A549 (cell line): Measurements from ENCODE around the gene TEX35. TPM values are rescaled to one million over a fixed set of nuclear protein-coding genes. Genes with fewer than 3 reads are reported as not detected.

Experiments used
- ATAC-seq, 2 experiments: fragments of 200-7000 bp in 1 of 2; fragments of >200 bp in 1 of 2; cut with Nextera tagmentation in 1 of 2; cut with Tn5 transposase in 1 of 2; 3 replicates each; pipeline versions ENCODE4 v1.8.0 to v1.9.1; 2018 to 2020; ENCODE audit warnings: mild to moderate bottlenecking in 1 of 2, moderate library complexity in 1 of 2
- CTCF ChIA-PET: fragments of 300-600 bp; sonication (Branson Sonifier 250); formaldehyde crosslinking; extraction: SDS; loops from one replicate; lab custom pipeline; 2021; ENCODE audit warnings: antibody characterized with exemption, inconsistent platforms; lab: Yijun Ruan, JAX
- POLR2A ChIA-PET: fragments of 350-600 bp; formaldehyde crosslinking; extraction: SDS; loops from one replicate; lab custom pipeline; 2021; ENCODE audit warnings: antibody characterized with exemption, inconsistent platforms; lab: Yijun Ruan, JAX
- DNase-seq, 2 experiments: peaks; one replicate each; pipeline versions ENCODE4 v3.0.0 to v3.0.0-alpha.2; 2011 to 2016; ENCODE audit warnings: low read depth in 1 of 2, low spot score in 1 of 2
- FAIRE-seq: peaks from 2 replicates; lab custom pipeline; 2011; peaks lifted over from hg19 to GRCh38; lab: Jason Lieb, UNC
- H3K27ac ChIP-seq, 2 experiments: fragments of >200 bp; sonication (Bioruptor Twin); formaldehyde crosslinking; 3 replicates each; pipeline ENCODE4 v1.5.1; 2016 to 2017
- H3K4me1 ChIP-seq: fragments of >200 bp; sonication (Bioruptor Twin); formaldehyde crosslinking; 3 replicates; pipeline ENCODE4 v1.6.1; 2016
- H3K4me2 ChIP-seq: fragments of >200 bp; sonication (Bioruptor Twin); formaldehyde crosslinking; 3 replicates; pipeline ENCODE4 v1.6.1; 2016
- H3K4me3 ChIP-seq: fragments of >200 bp; sonication (Bioruptor Twin); formaldehyde crosslinking; 3 replicates; pipeline ENCODE4 v1.5.1; 2016
- H3K9me3 ChIP-seq: fragments of >200 bp; sonication (Bioruptor Twin); formaldehyde crosslinking; 3 replicates; pipeline ENCODE4 v1.6.1; 2016
- CTCF ChIP-seq: fragments of >200 bp; sonication (Bioruptor Twin); formaldehyde crosslinking; IDR thresholded peaks from 3 replicates; pipeline ENCODE4 v1.5.1; 2016
- EHF ChIP-seq: fragments of 250-450 bp; sonication (Bioruptor Pico); IDR thresholded peaks from 2 replicates; pipeline ENCODE4 v1.5.0; 2020; ENCODE audit warnings: mild to moderate bottlenecking
- EHMT2 ChIP-seq: fragments of 200-600 bp; sonication (generic); IDR thresholded peaks from 2 replicates; pipeline ENCODE4 v1.6.1; 2016; ENCODE audit warnings: antibody characterized with exemption, low read depth, mild to moderate bottlenecking, moderate library complexity
- ESRRA ChIP-seq: fragments of 150-350 bp; IDR thresholded peaks from 2 replicates; pipeline ENCODE4 v1.6.1; 2014; ENCODE audit warnings: mild to moderate bottlenecking, low read length, borderline replicate concordance
- HDAC2 ChIP-seq: fragments of 200-600 bp; sonication (generic); IDR thresholded peaks from 2 replicates; pipeline ENCODE4 v1.6.1; 2016
- HEYL ChIP-seq: fragments of 250-450 bp; sonication (Bioruptor Pico); IDR thresholded peaks from 2 replicates; pipeline ENCODE4 v1.8.0; 2021; ENCODE audit warnings: mild to moderate bottlenecking, moderate library complexity
- HMGXB4 ChIP-seq: fragments of 250-450 bp; sonication (Bioruptor Pico); IDR thresholded peaks from 2 replicates; pipeline ENCODE4 v1.5.0; 2021; ENCODE audit warnings: mild to moderate bottlenecking, moderate library complexity, borderline replicate concordance
- HOXA7 ChIP-seq: fragments of 250-450 bp; sonication (Bioruptor Pico); IDR thresholded peaks from 2 replicates; pipeline ENCODE4 v1.5.0; 2020; ENCODE audit warnings: mild to moderate bottlenecking, moderate library complexity
- HOXB13 ChIP-seq: fragments of 250-450 bp; sonication (Bioruptor Pico); IDR thresholded peaks from 2 replicates; pipeline ENCODE4 v1.5.0; 2020; ENCODE audit warnings: low read depth, mild to moderate bottlenecking, moderate library complexity
- HOXB5 ChIP-seq: fragments of 250-450 bp; sonication (Bioruptor Pico); IDR thresholded peaks from 2 replicates; pipeline ENCODE4 v1.5.0; 2020; ENCODE audit warnings: mild to moderate bottlenecking, moderate library complexity
- JUNB ChIP-seq: fragments of >200 bp; sonication (Bioruptor Twin); formaldehyde crosslinking; IDR thresholded peaks from 2 replicates; pipeline ENCODE4 v1.6.1; 2016
- KDM1A ChIP-seq: fragments of 200-600 bp; sonication (generic); IDR thresholded peaks from 2 replicates; pipeline ENCODE4 v1.6.1; 2016; ENCODE audit warnings: low read depth, mild to moderate bottlenecking
- MAZ ChIP-seq: fragments of 150-350 bp; IDR thresholded peaks from 2 replicates; pipeline ENCODE4 v1.6.1; 2014; ENCODE audit warnings: antibody characterized with exemption, low read depth, low read length, borderline replicate concordance
- PBX3 ChIP-seq: IDR thresholded peaks from 2 replicates; pipeline ENCODE4 v1.6.1; 2012
- PHF8 ChIP-seq: fragments of 200-600 bp; sonication (generic); IDR thresholded peaks from 2 replicates; pipeline ENCODE4 v1.6.1; 2016; ENCODE audit warnings: low read depth, mild to moderate bottlenecking, antibody characterized with exemption, moderate library complexity, borderline replicate concordance
- RCOR1 ChIP-seq: fragments of 150-350 bp; IDR thresholded peaks from 2 replicates; pipeline ENCODE4 v1.6.1; 2014; ENCODE audit warnings: antibody characterized with exemption, low read length, low read depth
- RNF2 ChIP-seq: fragments of 200-600 bp; sonication (generic); IDR thresholded peaks from 2 replicates; pipeline ENCODE4 v1.6.1; 2016; ENCODE audit warnings: low read depth, mild to moderate bottlenecking, antibody characterized with exemption, moderate library complexity, borderline replicate concordance
- TFCP2L1 ChIP-seq: fragments of 250-450 bp; sonication (Bioruptor Pico); IDR thresholded peaks from 2 replicates; pipeline ENCODE4 v1.5.0; 2021; ENCODE audit warnings: mild to moderate bottlenecking
- USF2 ChIP-seq: fragments of 450-650 bp; IDR thresholded peaks from 2 replicates; pipeline ENCODE4 v1.6.1; 2014; ENCODE audit warnings: antibody characterized with exemption
- ZNF302 ChIP-seq: fragments of 250-450 bp; sonication (Bioruptor Pico); IDR thresholded peaks from 2 replicates; pipeline ENCODE4 v1.9.0; 2021; ENCODE audit warnings: inconsistent platforms, mild to moderate bottlenecking, moderate library complexity
- ZSCAN20 ChIP-seq: fragments of 250-450 bp; sonication (Bioruptor Pico); IDR thresholded peaks from 2 replicates; pipeline ENCODE4 v1.8.0; 2022; ENCODE audit warnings: mild to moderate bottlenecking, moderate library complexity
- WGBS: methylation state at CpG from one replicate; pipeline ENCODE4 v1.1.6; 2017; ENCODE audit errors: missing lambda C conversion rate; 5-methylcytosine and 5-hydroxymethylcytosine counted together
- polyA plus RNA-seq, 4 experiments: library from polyadenylated mRNA; depleted of rRNA in 3 of 4; stranded (reverse); fragments of >200 nt; fragmentation: RNase III in 1 of 4; extraction: RNeasy Plus Mini Kit Qiagen cat#74134 plus additional on column Dnase treatment in 1 of 4; gene quantifications; 2 replicates in 3 of 4; 3 replicates in 1 of 4; pipeline ENCODE4 v1.2.3, GENCODE V29; 2011 to 2017

The TEX35 gene
- polyA plus RNA-seq, 2 of the 4 experiments (the other 2 are of a cell fraction): not detected

- ATAC-seq: no peak
- POLR2A ChIA-PET: no interaction called here
- no peak for FAIRE-seq
Observed at GRCh38 chr1:178490136-178490535, 22.8 kb upstream of the TEX35 start.

GRCh38 chr1:178490967-178491366, 21.9 kb upstream of the TEX35 start:
- CTCF ChIA-PET: interaction anchor here (2.7 to 4.2 kb wide), 2 partner anchors 10 kb away, joined by 20 to 26 read pairs; no protein-coding TSS in a partner anchor
- no peak for FAIRE-seq

More at GRCh38 chr1:178490136-178490535, 22.8 kb upstream of the TEX35 start:
- no peaks in the 10 kb centered on the region for H3K9me3 ChIP-seq
- 84% methylated on average over 8 of the region's 8 CpGs for WGBS
- no peak overlapping the region for H3K4me2 ChIP-seq
- H3K4me1 ChIP-seq: no peaks in the 10 kb centered on the region
- no peak overlapping the region for H3K27ac ChIP-seq
- CTCF ChIA-PET: interaction anchor here (4.2 kb wide), 1 partner anchor 11 kb away, joined by 26 read pairs; no protein-coding TSS in a partner anchor
- DNase-seq: no peak
- TF ChIP-seq ZNF302 (no peak), CTCF (no peak), HOXA7 (CRISPR knock-in tag) (no peak)
- H3K4me3 ChIP-seq: no peak overlapping the region

GRCh38 chr1:178491721-178492120, 21.2 kb upstream of the TEX35 start:
- POLR2A ChIA-PET: no interaction called here
- DNase-seq: no peak

More at GRCh38 chr1:178490967-178491366, 21.9 kb upstream of the TEX35 start:
- TF ChIP-seq RNF2: no peak
- no peak for TF ChIP-seq USF2
- no peak for TF ChIP-seq ZSCAN20 (CRISPR knock-in tag)
- no peak for TF ChIP-seq PBX3
- TF ChIP-seq EHF (CRISPR knock-in tag): no peak
- TF ChIP-seq TFCP2L1 (CRISPR knock-in tag): no peak
- no peak for TF ChIP-seq KDM1A
- ATAC-seq (no peak), DNase-seq (no peak)
- Histone ChIP-seq H3K4me2 (no peak overlapping the region), H3K27ac (no peak overlapping the region), H3K9me3 (no peaks in the 10 kb centered on the region), H3K4me1 (no peaks in the 10 kb centered on the region), H3K4me3 (no peak overlapping the region)
- POLR2A ChIA-PET: no interaction called here
- 93% methylated on average over 8 of the region's 9 CpGs for WGBS

More at GRCh38 chr1:178491721-178492120, 21.2 kb upstream of the TEX35 start:
- CTCF ChIA-PET: interaction anchor here (2.7 kb wide), 1 partner anchor 10 kb away, joined by 20 read pairs; no protein-coding TSS in a partner anchor
- no peak for TF ChIP-seq ZSCAN20 (CRISPR knock-in tag)
- no peak for TF ChIP-seq PHF8
- no peak for TF ChIP-seq HDAC2
- no peak for TF ChIP-seq EHF (CRISPR knock-in tag)
- TF ChIP-seq RNF2: no peak
- no peak for TF ChIP-seq HOXB5
- no peak for TF ChIP-seq TFCP2L1 (CRISPR knock-in tag)
- TF ChIP-seq JUNB: no peak
- TF ChIP-seq HEYL: no peak
- TF ChIP-seq HMGXB4: no peak
- no peak for TF ChIP-seq MAZ
- TF ChIP-seq RCOR1: no peak
- TF ChIP-seq EHMT2: no peak
- no peak for TF ChIP-seq HOXB13 (CRISPR knock-in tag)
- TF ChIP-seq ZNF302: no peak
- no peak for TF ChIP-seq ESRRA
- Histone ChIP-seq H3K4me3 (no peak overlapping the region), H3K4me1 (no peaks in the 10 kb centered on the region), H3K4me2 (no peak overlapping the region), H3K27ac (no peak overlapping the region), H3K9me3 (no peaks in the 10 kb centered on the region)
- FAIRE-seq: no peak
- no peak for ATAC-seq
- whole genome bisulfite sequencing: 71% methylated on average over 4 of the region's 4 CpGs
